HEK293 (cell line): Measurements from ENCODE around the gene KDM6A.

Experiments
- ATF2 ChIP-seq: fragments of 450-650 bp; formaldehyde crosslinking; IDR thresholded peaks from 2 replicates; pipeline ENCODE4 v1.5.1; 2016; ENCODE audit warnings: missing biosample characterization, missing genetic modification characterization, low read depth
- CTCF ChIP-seq: fragments of 450-650 bp; formaldehyde crosslinking; IDR thresholded peaks from 2 replicates; pipeline ENCODE4 v1.5.1; 2016; ENCODE audit warnings: missing biosample characterization, missing genetic modification characterization
- MEIS1 ChIP-seq: sonication (generic); formaldehyde crosslinking; IDR thresholded peaks from 2 replicates; pipeline ENCODE4 v1.8.1; 2022; ENCODE audit warnings: missing genetic modification reagents, mild to moderate bottlenecking, borderline replicate concordance
- MZF1 ChIP-seq: fragments of 450-650 bp; formaldehyde crosslinking; IDR thresholded peaks from 2 replicates; pipeline ENCODE4 v1.5.1; 2017; ENCODE audit warnings: missing biosample characterization, missing genetic modification characterization, borderline replicate concordance
- ZBTB49 ChIP-seq: fragments of 450-650 bp; formaldehyde crosslinking; IDR thresholded peaks from 2 replicates; pipeline ENCODE4 v1.5.1; 2016; ENCODE audit warnings: missing biosample characterization, missing genetic modification characterization, low read depth
- ZNF121 ChIP-seq: fragments of 450-650 bp; formaldehyde crosslinking; IDR thresholded peaks from 2 replicates; pipeline ENCODE4 v1.5.1; 2016; ENCODE audit warnings: missing biosample characterization, missing genetic modification characterization
- ZNF138 ChIP-seq: fragments of 450-650 bp; formaldehyde crosslinking; IDR thresholded peaks from 2 replicates; pipeline ENCODE4 v1.5.1; 2016; ENCODE audit warnings: missing biosample characterization, missing genetic modification characterization, borderline replicate concordance
- ZNF391 ChIP-seq: fragments of 450-650 bp; formaldehyde crosslinking; IDR thresholded peaks from 2 replicates; pipeline ENCODE4 v1.5.1; 2016; ENCODE audit warnings: low read depth, missing biosample characterization, missing genetic modification characterization, borderline replicate concordance
- ZNF530 ChIP-seq: fragments of 450-650 bp; formaldehyde crosslinking; IDR thresholded peaks from 2 replicates; pipeline ENCODE4 v1.5.1; 2016; ENCODE audit warnings: low read depth, missing biosample characterization, missing genetic modification characterization
- ZNF639 ChIP-seq: fragments of 450-650 bp; formaldehyde crosslinking; IDR thresholded peaks from 2 replicates; pipeline ENCODE4 v1.5.1; 2016; ENCODE audit warnings: missing biosample characterization, missing genetic modification characterization

- TF ChIP-seq ZNF639 (tag by site-specific recombination) (no peak), MZF1 (tag by site-specific recombination) (no peak), ZNF121 (no peak), CTCF (tag by site-specific recombination) (no peak), ZNF138 (no peak), ZBTB49 (tag by site-specific recombination) (no peak), ZNF530 (tag by site-specific recombination) (no peak), ATF2 (peak; percentile 47; the same call in 1 of the 2 replicates), MEIS1 (CRISPR knock-in tag) (no peak), ZNF391 (tag by site-specific recombination) (no peak)
Measured at GRCh38 chrX:44918722-44919121, 45.7 kb downstream of the KDM6A start.
